GM23338 (cell line): ENCODE measurements around the gene HS6ST1. TPM values are rescaled to one million over a fixed set of nuclear protein-coding genes. Genes with fewer than 3 reads are reported as not detected.

ENCODE experiments used
- ATAC-seq: fragments of 200-7000 bp; cut with Tn5 transposase; 3 replicates; pipeline ENCODE4 v1.9.1; 2020
- DNase-seq: peaks from one replicate; pipeline ENCODE4 v3.0.0-alpha.2; 2015; ENCODE audit warnings: low spot score
- H2AFZ ChIP-seq: fragments of 200-600 bp; sonication (generic); 2 replicates; pipeline ENCODE4 v1.8.0; 2016; ENCODE audit warnings: antibody characterized with exemption, mild to moderate bottlenecking, moderate library complexity
- H3F3A ChIP-seq: fragments of 200-600 bp; sonication (generic); replicated peaks from 2 replicates; pipeline ENCODE4 v1.8.0; 2017; ENCODE audit warnings: antibody characterized with exemption, mixed run types, low read depth
- H3K27ac ChIP-seq: fragments of 200-600 bp; sonication (generic); 2 replicates; pipeline ENCODE4 v1.6.1; 2016; ENCODE audit warnings: low read depth
- H3K27me3 ChIP-seq: fragments of 200-600 bp; sonication (generic); 2 replicates; pipeline ENCODE4 v1.8.0; 2016; ENCODE audit warnings: mild to moderate bottlenecking, mixed run types, moderate library complexity; ENCODE audit not compliant: insufficient read depth
- H3K36me3 ChIP-seq: fragments of 200-600 bp; sonication (generic); 2 replicates; pipeline ENCODE4 v1.8.0; 2016; ENCODE audit warnings: mild to moderate bottlenecking; ENCODE audit not compliant: insufficient read depth
- H3K4me1 ChIP-seq: fragments of 200-600 bp; sonication (generic); 2 replicates; pipeline ENCODE4 v1.8.0; 2016; ENCODE audit warnings: mild to moderate bottlenecking, moderate library complexity; ENCODE audit not compliant: insufficient read depth
- H3K4me2 ChIP-seq: fragments of 200-600 bp; sonication (generic); 2 replicates; pipeline ENCODE4 v1.7.1; 2017; ENCODE audit warnings: mixed run types
- H3K4me3 ChIP-seq: fragments of 200-600 bp; sonication (generic); 2 replicates; pipeline ENCODE4 v1.6.1; 2016; ENCODE audit warnings: mixed run types
- H3K79me2 ChIP-seq: fragments of 200-600 bp; sonication (generic); replicated peaks from 2 replicates; pipeline ENCODE4 v1.8.0; 2017; ENCODE audit warnings: mild to moderate bottlenecking; ENCODE audit not compliant: insufficient read depth
- H3K9me2 ChIP-seq: fragments of 200-600 bp; sonication (generic); 2 replicates; pipeline ENCODE4 v1.8.0; 2017; ENCODE audit not compliant: insufficient read depth
- H4K20me1 ChIP-seq: fragments of 200-600 bp; sonication (generic); replicated peaks from 2 replicates; pipeline ENCODE4 v1.8.0; 2017; ENCODE audit warnings: mild to moderate bottlenecking; ENCODE audit not compliant: insufficient read depth
- H3K27ac Mint-ChIP-seq: 2 replicates; pipeline ENCODE4 v1.8.0; 2020; ENCODE audit warnings: inconsistent platforms, mild to moderate bottlenecking, moderate library complexity, mixed read lengths
- H3K27me3 Mint-ChIP-seq: 3 replicates; pipeline ENCODE4 v1.8.0; 2022; ENCODE audit warnings: low read depth, mild to moderate bottlenecking, moderate library complexity, mixed read lengths, inconsistent platforms; ENCODE audit not compliant: insufficient read depth, poor library complexity
- H3K36me3 Mint-ChIP-seq: 3 replicates; pipeline ENCODE4 v1.8.0; 2021; ENCODE audit warnings: low read depth, mild to moderate bottlenecking, inconsistent platforms, moderate library complexity, mixed read lengths
- H3K4me1 Mint-ChIP-seq: 3 replicates; pipeline ENCODE4 v1.8.0; 2020; ENCODE audit warnings: mild to moderate bottlenecking, inconsistent platforms, mixed read lengths
- H3K4me3 Mint-ChIP-seq: 3 replicates; pipeline ENCODE4 v1.8.0; 2021; ENCODE audit warnings: moderate library complexity, mild to moderate bottlenecking, inconsistent platforms, mixed read lengths
- H3K9me3 Mint-ChIP-seq: 3 replicates; pipeline ENCODE4 v1.8.0; 2020; ENCODE audit warnings: moderate library complexity, mild to moderate bottlenecking, inconsistent platforms, mixed read lengths
- CREB1 ChIP-seq: fragments of 250-450 bp; sonication (Bioruptor Pico); IDR thresholded peaks from 2 replicates; pipeline ENCODE4 v1.5.0; 2020; ENCODE audit warnings: low read depth, mild to moderate bottlenecking, moderate library complexity
- EZH2 ChIP-seq: fragments of 200-600 bp; sonication (generic); IDR thresholded peaks from one replicate; pipeline ENCODE4 v1.8.0; 2017; ENCODE audit warnings: antibody characterized with exemption, mild to moderate bottlenecking, low read depth; ENCODE audit not compliant: unreplicated experiment
- EZH2phosphoT487 ChIP-seq: fragments of 200-600 bp; sonication (generic); IDR thresholded peaks from one replicate; pipeline ENCODE4 v1.8.1; 2018; ENCODE audit warnings: antibody characterized with exemption; ENCODE audit not compliant: unreplicated experiment
- JUNB ChIP-seq: IDR thresholded peaks from one replicate; pipeline ENCODE4 v1.6.1; 2016; ENCODE audit warnings: antibody characterized with exemption; ENCODE audit not compliant: unreplicated experiment
- NANOG ChIP-seq: IDR thresholded peaks from 2 replicates; pipeline ENCODE4 v1.6.1; 2016; ENCODE audit warnings: antibody characterized with exemption, borderline replicate concordance
- STAT1 ChIP-seq: IDR thresholded peaks from one replicate; pipeline ENCODE4 v1.6.1; 2016; ENCODE audit warnings: antibody characterized with exemption; ENCODE audit not compliant: unreplicated experiment
- ZNF114 ChIP-seq: fragments of 250-450 bp; sonication (Bioruptor Pico); IDR thresholded peaks from 2 replicates; pipeline ENCODE4 v1.5.0; 2020; ENCODE audit warnings: mild to moderate bottlenecking, moderate library complexity
- polyA plus RNA-seq: library from polyadenylated mRNA; unstranded; fragments of >200 nt; fragmentation: Nextera tagmentation; extraction: Ambion mirVana; gene quantifications from 2 replicates; pipeline ENCODE4 v1.2.1, GENCODE V29; 2016
- total RNA-seq: library from RNA; depleted of rRNA; stranded (reverse); fragments of >200 nt; shearing (Covaris generic); gene quantifications from 2 replicates; pipeline ENCODE4 v1.2.3, GENCODE V29; 2014
- TF ChIP-seq, protein P1 (sequence below): IDR thresholded peaks from one replicate; pipeline ENCODE4 v1.6.1; 2018; ENCODE audit warnings: antibody characterized with exemption; ENCODE audit not compliant: unreplicated experiment
- TF ChIP-seq, protein P2 (sequence below): fragments of 250-450 bp; sonication (Bioruptor Pico); IDR thresholded peaks from 2 replicates; pipeline ENCODE4 v1.5.0; 2020; ENCODE audit warnings: mild to moderate bottlenecking, moderate library complexity

HS6ST1 gene
- total and polyA plus RNA-seq, 2 experiments from 2014 or later: 21.1 to 106 TPM

DNA sequence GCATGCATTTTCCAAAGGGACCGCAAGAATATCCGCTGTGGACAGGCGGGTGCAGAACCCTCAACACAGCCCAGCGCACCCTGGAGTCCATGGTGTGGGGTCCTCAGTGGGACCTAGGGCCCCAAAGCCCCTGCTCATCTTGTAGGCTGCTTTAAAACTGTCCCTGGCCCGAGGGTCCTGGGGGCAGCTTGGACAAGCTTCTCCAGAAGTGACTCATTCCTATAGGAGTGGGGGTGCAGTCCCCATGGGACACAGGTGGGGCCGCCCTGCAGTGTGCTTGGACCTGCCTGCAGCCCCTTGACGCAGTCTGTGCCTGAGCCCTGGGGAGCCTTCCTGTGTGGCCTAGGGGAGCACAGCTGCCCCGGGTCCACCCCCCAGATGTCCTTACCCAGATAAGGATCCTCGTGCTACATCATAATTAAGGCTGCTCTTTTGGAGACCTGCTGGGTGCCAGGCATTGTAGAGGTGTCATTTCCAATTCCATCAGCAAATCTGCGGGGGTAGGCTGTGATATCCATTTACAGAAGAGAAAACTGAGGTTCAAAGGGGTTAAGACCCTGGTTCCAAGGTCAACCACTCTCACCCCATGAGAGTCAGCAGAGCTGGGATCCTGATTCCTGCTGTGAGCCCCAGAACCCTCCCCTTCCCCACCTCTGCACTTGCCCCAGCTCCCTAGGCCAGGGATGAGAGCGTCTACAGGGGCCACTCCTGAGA is 1.7 kb upstream of the HS6ST1 start:
- peaks cover 32% of the 10 kb centered on the region for H3K4me1 Mint-ChIP-seq
- Histone ChIP-seq H3K4me3 (no peak overlapping the region), H3K4me1 (peaks cover 25% of the 10 kb centered on the region), H3F3A (no peaks in the 10 kb centered on the region), H3K9me2 (no peaks in the 10 kb centered on the region), H3K4me2 (no peak overlapping the region), H3K36me3 (no peaks in the 10 kb centered on the region), H3K79me2 (peaks cover 27% of the 10 kb centered on the region), H3K27ac (no peak overlapping the region), H3K27me3 (peaks cover 23% of the 10 kb centered on the region), H4K20me1 (peaks cover 20% of the 10 kb centered on the region), H2AFZ (no peak overlapping the region)
- H3K4me3 Mint-ChIP-seq: peak overlapping the region; percentile 16; the same call in 1 of the 3 replicates
- H3K27me3 Mint-ChIP-seq: peaks cover 25% of the 10 kb centered on the region
- TF ChIP-seq ZNF114 (CRISPR knock-in tag) (no peak), NANOG (no peak), STAT1 (no peak), EZH2phosphoT487 (no peak), JUNB (no peak), CREB1 (CRISPR knock-in tag) (no peak), EZH2 (no peak)
- TF ChIP-seq, protein P1, sequence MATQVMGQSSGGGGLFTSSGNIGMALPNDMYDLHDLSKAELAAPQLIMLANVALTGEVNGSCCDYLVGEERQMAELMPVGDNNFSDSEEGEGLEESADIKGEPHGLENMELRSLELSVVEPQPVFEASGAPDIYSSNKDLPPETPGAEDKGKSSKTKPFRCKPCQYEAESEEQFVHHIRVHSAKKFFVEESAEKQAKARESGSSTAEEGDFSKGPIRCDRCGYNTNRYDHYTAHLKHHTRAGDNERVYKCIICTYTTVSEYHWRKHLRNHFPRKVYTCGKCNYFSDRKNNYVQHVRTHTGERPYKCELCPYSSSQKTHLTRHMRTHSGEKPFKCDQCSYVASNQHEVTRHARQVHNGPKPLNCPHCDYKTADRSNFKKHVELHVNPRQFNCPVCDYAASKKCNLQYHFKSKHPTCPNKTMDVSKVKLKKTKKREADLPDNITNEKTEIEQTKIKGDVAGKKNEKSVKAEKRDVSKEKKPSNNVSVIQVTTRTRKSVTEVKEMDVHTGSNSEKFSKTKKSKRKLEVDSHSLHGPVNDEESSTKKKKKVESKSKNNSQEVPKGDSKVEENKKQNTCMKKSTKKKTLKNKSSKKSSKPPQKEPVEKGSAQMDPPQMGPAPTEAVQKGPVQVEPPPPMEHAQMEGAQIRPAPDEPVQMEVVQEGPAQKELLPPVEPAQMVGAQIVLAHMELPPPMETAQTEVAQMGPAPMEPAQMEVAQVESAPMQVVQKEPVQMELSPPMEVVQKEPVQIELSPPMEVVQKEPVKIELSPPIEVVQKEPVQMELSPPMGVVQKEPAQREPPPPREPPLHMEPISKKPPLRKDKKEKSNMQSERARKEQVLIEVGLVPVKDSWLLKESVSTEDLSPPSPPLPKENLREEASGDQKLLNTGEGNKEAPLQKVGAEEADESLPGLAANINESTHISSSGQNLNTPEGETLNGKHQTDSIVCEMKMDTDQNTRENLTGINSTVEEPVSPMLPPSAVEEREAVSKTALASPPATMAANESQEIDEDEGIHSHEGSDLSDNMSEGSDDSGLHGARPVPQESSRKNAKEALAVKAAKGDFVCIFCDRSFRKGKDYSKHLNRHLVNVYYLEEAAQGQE: no peak
- TF ChIP-seq, protein P2, sequence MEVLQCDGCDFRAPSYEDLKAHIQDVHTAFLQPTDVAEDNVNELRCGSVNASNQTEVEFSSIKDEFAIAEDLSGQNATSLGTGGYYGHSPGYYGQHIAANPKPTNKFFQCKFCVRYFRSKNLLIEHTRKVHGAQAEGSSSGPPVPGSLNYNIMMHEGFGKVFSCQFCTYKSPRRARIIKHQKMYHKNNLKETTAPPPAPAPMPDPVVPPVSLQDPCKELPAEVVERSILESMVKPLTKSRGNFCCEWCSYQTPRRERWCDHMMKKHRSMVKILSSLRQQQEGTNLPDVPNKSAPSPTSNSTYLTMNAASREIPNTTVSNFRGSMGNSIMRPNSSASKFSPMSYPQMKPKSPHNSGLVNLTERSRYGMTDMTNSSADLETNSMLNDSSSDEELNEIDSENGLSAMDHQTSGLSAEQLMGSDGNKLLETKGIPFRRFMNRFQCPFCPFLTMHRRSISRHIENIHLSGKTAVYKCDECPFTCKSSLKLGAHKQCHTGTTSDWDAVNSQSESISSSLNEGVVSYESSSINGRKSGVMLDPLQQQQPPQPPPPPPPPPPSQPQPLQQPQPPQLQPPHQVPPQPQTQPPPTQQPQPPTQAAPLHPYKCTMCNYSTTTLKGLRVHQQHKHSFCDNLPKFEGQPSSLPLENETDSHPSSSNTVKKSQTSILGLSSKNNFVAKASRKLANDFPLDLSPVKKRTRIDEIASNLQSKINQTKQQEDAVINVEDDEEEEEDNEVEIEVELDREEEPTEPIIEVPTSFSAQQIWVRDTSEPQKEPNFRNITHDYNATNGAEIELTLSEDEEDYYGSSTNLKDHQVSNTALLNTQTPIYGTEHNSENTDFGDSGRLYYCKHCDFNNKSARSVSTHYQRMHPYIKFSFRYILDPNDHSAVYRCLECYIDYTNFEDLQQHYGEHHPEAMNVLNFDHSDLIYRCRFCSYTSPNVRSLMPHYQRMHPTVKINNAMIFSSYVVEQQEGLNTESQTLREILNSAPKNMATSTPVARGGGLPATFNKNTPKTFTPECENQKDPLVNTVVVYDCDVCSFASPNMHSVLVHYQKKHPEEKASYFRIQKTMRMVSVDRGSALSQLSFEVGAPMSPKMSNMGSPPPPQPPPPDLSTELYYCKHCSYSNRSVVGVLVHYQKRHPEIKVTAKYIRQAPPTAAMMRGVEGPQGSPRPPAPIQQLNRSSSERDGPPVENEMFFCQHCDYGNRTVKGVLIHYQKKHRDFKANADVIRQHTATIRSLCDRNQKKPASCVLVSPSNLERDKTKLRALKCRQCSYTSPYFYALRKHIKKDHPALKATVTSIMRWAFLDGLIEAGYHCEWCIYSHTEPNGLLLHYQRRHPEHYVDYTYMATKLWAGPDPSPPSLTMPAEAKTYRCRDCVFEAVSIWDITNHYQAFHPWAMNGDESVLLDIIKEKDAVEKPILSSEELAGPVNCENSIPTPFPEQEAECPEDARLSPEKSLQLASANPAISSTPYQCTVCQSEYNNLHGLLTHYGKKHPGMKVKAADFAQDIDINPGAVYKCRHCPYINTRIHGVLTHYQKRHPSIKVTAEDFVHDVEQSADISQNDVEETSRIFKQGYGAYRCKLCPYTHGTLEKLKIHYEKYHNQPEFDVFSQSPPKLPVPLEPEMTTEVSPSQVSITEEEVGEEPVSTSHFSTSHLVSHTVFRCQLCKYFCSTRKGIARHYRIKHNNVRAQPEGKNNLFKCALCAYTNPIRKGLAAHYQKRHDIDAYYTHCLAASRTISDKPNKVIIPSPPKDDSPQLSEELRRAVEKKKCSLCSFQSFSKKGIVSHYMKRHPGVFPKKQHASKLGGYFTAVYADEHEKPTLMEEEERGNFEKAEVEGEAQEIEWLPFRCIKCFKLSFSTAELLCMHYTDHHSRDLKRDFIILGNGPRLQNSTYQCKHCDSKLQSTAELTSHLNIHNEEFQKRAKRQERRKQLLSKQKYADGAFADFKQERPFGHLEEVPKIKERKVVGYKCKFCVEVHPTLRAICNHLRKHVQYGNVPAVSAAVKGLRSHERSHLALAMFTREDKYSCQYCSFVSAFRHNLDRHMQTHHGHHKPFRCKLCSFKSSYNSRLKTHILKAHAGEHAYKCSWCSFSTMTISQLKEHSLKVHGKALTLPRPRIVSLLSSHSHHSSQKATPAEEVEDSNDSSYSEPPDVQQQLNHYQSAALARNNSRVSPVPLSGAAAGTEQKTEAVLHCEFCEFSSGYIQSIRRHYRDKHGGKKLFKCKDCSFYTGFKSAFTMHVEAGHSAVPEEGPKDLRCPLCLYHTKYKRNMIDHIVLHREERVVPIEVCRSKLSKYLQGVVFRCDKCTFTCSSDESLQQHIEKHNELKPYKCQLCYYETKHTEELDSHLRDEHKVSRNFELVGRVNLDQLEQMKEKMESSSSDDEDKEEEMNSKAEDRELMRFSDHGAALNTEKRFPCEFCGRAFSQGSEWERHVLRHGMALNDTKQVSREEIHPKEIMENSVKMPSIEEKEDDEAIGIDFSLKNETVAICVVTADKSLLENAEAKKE (CRISPR knock-in tag): no peak
- ATAC-seq: no peak
- H3K36me3 Mint-ChIP-seq: peaks cover 5% of the 10 kb centered on the region
- DNase-seq: no peak
- H3K27ac Mint-ChIP-seq: no peak overlapping the region
- H3K9me3 Mint-ChIP-seq: no peaks in the 10 kb centered on the region
